Measurements from ENCODE around the gene PARD3.
"Not testable (repeated sequence)": the region's sequence is repeated elsewhere in the genome, so short reads cannot be mapped to it uniquely, and the experiment has no call there.

Gene PARD3

DNA sequence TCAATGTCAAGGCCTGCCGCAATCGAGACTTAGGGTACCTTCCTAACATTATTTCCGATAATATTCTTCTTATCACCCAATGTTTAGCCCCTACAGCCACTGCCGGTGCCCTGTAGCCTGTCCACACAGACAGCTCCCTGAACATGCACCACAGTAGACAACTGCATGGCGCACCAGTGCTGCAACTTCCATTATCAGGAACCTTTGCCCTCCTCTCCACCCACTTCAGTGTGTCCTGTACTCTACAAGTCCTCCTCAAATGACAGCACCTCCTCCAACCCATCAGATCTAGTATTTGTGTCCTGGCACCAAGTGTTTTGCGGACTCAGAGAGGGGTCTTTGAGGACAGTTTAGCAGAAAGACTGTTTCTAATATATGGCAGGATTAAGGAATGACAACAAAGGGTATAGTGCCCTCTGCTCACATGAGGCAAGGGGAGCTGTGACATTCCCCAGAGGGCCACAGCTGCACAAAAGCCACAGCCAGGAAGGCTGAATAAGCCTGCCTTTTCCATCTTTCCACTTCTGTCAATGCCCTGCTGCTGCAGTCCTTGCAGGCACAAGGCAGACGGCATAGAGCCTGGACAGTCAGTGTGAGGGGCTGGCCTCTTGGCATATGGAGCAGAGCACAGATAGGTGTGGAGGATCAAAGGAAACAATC is 335.4 kb downstream of the PARD3 start:
- FAIRE-seq, result no peak

DNA sequence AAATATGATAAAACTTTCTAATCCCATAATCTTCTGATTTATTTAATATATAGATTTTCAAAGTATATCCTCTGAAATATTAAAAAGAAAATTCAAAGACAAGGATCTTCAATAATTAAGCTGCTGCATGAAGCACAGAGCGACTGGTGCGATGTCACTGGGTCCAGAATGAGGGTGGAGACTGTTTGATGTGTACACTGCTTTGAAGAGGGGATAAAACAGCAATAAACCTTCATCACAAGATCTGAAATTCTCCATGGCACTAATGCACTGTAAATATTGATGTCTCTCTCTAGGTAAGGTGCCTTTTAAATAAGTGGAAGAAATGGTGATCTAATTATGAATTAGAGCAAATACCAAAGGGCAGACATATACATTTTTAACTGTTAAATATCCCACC is 337.8 kb downstream of the PARD3 start:
- FAIRE-seq, result no peak

DNA sequence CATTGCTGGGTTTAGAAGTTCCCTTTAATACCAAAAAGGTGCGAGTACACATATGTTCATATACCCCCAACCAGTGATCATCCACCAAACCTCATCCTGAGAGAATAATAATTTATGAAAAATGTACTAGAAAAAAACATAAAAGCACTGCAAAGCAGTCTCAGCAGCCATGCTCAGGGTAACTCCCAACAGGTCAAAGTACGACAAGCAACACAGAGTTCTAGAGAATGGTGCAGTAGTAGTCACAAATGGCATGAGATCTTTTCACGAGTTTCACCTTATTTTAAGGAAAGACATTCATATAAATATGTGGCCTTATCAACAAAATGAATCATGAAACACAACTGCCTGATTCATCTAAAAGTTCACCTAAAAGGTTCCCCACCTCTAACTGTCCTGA is 338.5 kb downstream of the PARD3 start:
- FAIRE-seq, result no peak

DNA sequence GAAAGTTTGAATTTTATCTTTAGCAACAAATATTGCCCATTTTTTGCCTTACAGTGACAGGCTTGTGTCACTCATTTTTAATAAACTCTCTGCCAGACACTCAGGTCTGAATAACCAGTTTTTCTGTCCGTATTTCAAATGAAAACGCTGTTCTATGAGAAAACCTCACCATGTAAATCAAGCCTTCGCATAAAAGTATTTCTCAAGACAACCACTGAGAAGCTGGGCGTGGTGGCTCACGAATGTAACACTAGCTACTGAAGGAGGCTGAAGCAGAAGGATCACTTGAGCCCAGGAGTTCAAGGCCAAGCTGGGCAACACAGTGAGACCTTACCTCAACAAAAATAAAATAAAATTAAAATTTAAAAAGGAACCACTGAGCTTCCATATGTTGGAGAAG is 339.3 kb downstream of the PARD3 start:
- FAIRE-seq, result no peak

DNA sequence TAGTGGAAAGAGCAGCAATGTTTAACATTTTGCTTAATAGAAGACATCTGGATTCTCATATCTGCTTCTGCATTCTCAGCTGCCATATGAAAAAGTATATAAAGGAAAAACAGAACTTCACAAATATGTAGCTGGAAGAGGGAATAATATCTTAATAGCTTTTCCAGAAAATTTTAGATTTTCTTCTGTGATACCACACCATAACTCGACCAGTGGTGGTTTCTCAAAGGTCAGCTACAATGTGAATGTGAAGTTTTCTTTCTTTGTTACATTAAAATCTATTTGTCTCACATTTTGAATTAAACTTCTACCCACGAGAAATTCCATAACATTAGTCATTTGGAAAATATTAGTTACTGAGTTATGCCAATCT is 339.8 kb downstream of the PARD3 start:
- no peak for FAIRE-seq

DNA sequence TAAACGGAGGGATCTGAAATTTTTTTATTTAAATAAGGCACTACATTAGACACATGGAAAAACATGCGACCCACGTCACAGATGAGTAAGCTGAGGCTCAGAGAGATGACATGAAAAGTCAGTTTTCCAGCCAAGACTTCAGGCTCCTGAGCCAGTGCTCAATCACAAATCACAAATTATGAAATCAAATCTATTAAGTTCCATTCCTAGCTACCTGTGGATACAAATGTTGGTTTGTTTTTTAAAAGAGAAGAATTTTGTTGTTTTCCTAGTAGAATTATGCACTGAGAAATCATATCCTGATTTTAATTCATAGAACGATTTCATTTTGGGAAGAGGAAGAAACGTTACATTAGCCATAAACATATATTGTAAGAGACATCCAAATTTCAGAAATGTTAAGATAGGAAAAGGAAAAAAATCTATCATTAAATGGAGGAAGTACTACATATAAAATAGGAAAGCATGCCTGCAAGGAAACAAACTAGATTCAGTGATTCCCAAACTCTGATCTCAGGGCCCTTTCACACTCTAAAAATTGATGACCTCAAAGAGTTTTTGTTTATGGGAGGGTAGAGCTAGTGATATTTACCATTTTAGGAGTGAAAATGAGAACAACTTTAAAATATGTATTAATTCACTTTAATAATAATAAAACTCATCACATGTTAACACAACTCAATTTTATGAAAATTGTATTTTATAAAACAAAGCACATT is 340.4 kb downstream of the PARD3 start:
- no peak for FAIRE-seq

DNA sequence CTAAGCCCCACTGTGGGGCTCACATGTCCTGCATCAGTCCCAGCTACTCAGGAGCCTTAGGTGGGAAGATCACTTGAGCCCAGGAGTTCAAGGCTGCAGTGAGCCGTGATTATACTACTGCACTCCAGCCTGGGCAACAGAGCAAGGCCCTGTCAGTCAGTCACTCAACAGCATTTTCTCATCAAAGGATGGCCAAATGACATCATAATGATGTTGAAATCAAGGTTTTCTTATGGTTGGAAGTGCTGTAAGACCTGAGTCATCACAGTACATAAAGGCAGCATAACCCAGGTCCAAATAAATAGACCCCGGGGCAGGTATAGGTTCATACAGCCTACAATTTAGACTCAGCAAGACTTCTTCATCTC is 341.1 kb downstream of the PARD3 start:
- FAIRE-seq, result no peak

DNA sequence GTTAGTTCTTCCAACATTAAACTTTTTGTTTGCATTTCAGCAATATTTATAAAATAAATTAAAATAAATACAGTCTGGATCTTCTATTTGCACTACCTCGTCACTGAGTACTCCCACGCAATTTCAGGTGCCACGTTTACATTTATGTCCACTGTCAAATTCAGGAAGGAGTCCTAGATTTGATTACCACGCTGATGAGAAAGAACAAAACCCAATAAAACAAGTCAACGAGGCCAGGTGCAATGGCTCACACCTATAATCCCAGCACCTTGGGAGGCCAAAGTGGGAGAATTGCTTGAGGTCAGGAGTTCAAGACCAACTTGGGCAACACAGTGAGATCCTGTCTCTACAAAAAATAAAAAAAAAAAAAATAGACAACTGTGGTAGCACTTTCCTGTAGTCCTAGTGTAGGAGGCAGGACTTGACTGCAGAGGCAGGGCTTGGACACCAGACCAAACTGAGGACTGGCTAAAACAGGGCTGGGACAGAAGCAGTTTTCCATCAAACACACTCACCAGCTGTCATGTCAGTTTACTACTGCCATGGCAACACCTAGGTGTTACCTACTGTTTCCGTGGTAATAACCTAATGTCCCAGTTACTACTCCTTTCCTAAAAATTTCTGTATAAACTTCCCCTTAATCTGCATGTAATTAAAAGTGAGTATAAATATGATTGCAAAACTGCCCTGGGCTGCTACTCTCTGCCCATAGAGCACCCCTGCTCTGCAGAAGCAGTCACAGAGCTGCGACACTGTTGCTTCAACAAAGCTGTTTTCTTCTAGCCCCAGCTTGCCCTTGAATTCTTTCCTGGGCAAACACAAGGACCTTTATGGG is 341.7 kb downstream of the PARD3 start:
- no peak for FAIRE-seq

DNA sequence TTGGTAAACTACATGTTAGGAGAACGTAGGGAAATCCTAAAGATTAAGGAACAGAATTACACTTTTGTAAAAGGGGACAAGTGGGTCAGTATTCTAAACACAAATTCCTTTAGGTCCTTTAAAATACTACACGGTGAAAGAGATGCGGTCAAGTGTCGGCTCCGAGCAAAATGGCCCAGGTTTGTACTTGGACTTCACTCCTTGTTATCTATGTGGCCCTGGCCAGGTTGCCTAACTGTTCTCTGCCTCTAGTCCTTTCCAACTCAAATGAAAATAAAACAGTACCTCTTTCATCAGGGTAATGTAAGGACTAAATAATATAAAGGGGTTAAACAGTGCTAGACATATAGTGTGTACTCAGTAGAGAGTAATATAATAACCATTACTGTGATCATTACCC is 344.8 kb downstream of the PARD3 start:
- no peak for FAIRE-seq

DNA sequence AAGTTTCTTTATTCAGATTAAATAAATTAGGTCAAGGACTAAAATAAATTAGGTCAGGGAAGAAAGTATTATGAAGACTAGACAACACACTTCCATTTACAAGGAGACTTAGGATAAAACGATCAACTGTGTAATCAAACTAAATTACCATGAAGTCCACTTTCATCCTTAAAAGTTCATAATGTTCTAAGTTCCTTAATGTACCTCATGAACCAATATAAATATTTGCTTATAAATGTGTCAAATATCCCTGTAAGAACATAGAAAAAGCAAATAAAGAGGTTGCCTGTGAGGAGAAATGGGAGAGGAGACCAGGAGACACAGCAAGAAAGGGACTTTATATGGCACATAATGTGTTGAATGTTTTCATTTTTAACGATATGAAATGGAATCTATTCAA is 345.6 kb downstream of the PARD3 start:
- FAIRE-seq, result no peak

DNA sequence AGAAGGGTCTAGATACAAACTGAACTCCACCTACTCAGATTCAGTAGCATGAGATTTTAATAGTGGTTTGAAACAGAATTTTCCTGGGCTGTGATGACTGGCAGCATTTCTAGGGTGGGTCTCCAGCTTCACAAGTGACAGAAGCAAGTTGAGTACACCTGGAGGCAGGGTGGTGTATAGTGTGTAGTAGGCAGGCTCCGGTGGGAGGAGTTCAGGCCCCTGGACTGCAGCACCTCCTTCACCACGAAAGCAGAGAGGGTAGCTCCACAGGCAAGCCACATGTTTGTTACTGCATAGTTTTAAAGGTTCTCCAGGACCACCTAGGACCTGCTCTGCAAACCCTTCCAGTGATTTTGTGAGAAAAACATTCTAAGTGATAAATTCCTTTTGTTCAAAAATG is 347.2 kb downstream of the PARD3 start:
- no peak for FAIRE-seq

DNA sequence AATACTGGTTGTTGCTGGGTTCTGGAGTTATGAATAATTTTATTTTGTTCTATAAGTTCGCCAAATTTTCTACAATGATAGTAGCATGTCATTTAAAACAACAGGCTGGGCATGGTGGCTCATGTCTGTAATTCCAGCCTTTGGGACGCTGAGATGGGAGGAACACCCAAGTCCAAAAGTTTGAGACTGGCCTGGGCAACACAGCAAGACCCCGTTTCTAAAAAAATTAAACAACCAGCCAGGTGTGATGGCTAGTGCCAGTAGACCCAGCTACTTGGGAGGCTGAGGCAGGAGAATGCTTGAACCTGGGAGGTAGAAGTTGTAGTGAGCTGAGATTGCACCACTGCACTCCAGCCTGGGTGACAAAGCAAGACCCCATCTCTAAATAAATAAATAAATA is 347.7 kb downstream of the PARD3 start:
- no peak for FAIRE-seq

DNA sequence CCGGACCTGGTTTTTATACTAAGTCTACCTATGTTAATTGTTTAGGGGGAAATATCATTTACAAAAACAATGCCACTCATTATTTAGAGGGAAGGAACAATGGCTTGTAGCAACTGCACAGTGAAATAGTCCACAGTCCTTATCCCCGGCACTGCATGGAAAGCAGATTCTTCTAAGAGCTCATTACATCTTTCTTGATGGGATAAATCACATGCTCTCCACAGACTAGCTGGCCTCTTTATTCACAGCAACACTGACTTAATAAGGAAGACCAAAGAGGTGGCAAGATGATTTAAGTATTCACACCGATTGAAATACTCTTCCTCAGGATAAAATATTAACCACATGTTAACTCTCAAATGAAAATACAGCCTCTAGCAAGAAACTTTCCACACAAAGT is 349.4 kb downstream of the PARD3 start:
- FAIRE-seq, result no peak

DNA sequence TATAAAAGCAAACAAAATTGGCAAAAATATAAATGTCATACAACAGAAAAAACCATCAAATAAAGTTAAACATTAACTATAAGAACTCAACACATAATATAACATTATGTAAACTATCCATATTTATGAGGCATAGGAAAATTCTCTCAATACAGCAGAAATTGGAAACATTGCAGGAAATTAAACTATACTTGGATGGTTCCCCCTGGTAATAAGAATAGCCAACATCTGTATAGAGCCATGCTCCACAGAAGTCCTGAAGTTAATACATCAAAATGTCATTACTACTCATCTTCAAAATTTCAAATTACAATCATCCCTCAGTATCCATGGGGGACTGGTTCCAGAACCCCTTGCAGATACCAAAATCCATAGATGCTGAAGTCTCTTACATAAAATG is 350.5 kb downstream of the PARD3 start:
- no peak for FAIRE-seq

DNA sequence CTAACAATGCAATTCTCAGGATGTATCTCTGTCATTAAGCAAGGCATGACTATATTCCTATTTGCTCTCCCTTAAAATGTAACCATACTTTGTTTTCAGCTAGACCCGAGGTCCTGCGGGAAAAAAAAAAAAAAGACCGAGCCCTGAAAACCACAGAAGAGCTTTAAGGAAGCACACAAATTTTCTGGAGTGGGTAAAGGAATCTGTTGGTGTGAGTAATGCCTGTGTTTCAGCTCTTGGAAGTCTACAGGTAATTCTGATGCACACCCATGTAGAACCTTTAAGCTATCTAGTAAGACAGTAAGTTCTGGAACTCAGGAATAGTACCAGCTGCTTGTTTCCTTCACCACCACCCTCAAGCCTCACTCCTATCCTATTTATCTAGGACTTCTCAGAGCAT is 351.1 kb downstream of the PARD3 start:
- no peak for FAIRE-seq

DNA sequence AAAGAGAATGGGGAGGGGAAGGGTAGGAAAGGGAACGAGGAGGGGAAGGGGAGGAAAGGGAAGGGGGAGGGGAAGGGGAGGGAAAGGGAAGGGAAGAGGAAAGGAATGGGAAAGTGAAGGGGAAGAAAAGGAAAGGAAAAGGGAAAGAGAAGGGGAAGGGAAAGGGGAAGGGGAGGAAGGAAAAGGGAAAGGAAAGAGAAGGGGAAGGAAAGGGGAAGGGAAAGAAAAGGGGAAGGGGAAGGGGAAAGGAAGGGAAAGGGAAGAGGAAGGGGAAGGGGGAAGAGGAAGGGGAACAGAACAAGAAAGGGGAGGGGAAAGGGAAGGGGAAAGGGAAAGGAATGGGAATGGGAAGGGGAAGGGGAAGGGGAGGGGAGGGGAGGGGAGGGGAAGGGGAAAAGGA is 352.1 kb downstream of the PARD3 start:
- FAIRE-seq, result no peak

DNA sequence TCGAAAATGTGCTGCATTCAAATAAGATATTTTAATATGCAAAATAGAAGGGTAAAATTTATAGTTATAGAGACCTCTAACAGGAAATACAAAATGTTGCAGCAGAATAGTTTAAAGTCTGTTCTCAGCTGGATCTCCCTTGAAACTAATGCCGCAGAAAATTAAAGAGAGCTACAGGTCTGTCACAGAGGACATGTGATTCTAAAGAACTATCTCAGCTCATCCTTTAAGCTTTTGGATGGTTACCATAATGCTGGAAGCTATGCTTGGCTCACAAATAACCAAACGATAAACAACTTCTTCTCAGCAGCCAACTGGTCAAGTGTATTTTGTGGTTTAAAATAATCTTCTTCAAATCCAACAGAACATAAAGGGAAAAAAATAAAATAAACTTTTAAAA is 353.0 kb downstream of the PARD3 start:
- no peak for FAIRE-seq

DNA sequence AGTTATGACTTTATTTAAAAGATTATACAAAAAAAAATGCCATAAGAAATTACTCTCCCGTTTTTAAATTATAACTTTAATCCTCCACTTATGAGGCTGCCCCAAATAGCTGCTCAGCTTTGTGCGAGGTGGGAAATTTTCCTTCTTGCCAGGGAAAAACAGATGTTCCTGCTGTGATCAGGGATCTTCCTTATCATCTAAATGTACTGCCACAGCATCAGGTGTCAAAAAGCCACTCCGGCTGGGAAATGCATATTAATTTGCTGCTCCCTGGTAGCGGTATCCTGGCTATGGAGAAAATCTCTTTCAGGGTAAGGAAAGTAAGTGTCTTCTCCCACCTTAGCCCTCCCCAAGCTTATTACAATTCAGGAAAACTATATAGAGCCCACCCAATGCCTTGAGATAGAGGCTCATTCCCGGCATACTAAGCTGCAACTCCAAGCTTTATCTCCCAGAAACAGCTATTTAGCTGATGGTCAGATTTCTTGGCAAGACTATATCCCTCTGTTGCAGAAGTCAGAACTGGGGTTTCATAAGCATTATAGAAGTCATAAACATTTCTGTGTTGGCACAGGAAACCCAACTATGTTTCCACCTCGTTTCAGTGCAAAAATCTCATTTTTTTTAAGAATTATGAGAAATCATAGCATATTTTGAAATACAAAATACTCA is 360.4 kb downstream of the PARD3 start:
- FAIRE-seq, result no peak

DNA sequence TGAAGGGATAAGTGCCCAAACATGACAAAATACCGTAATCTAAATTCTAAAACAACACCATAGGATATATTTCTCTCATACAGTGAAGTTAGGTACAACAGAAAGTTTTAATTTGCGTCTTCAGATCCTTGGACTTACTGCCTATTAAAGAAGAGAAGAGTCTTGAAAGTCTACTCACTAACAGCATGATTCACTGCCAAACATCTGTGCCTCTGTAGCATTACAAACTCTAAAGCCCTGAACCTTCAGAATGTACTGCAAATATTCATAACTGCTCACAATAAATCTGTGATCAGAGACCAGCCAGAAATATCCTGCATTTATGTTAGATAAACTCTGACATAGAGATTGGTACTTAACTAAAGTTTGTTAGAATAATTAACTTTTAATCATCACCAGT is 365.3 kb downstream of the PARD3 start:
- FAIRE-seq, result no peak

DNA sequence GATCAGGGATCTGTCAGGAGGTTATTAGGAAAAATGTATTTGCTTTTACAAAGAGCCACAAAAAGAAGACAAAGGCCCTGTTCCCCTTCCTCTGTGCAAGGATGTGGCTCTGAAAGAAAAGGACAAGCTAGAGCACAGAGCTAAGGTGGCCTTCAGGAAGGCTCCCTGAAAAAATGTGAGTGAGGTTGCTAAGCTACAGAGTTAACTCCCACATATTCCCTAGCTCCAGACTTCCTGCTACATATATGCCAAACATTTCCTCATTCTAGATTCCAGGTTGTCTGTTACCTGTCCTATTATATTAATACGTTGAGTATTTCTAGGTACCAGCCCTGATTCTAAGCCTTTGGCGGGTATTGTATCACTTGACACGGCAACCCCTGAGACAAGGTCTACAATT is 369.0 kb downstream of the PARD3 start:
- FAIRE-seq, result no peak

DNA sequence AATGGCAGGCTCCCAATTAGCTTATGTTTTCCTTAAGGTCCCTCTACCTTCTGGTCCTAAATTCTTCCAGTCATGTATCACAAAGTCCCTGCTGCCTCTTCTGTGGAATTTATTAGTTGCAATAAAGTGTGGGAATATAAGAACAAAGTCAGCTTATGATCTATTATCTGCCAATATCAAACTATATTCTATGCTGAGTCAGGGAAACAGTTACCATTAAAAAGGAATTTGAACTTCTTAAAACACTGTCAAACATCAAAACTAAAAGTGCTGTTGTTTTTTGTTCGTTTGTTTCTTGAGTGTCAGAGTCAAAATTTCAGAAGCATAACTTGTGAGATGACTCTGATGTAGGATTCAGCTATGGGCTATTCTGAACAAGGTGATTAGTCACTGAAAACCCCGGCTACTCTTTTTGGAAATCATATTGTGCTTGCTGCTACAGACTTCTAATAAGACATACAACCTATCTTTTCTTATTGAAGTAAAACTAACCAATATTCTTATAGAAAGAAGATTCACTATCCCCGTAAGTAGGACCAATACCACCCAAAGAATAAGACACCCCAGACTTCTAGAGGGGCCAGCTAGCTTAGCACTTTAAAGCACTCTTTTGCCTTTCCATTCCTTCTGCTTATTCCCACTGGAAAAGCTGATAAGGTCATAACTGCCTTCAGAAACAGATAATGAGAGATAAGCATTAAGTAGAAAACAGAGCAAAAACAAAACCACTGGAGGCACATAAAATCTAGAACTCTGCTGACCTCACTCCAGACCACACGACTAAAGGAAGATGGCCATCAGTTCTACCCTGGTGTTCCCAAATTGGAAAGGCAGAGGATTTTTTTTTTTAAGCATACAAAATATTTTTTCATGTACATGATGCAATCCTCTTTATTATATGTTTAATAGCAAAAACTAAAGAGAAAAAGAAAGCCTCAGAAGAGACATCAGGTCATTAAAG is 370.6 kb downstream of the PARD3 start:
- no peak for FAIRE-seq

DNA sequence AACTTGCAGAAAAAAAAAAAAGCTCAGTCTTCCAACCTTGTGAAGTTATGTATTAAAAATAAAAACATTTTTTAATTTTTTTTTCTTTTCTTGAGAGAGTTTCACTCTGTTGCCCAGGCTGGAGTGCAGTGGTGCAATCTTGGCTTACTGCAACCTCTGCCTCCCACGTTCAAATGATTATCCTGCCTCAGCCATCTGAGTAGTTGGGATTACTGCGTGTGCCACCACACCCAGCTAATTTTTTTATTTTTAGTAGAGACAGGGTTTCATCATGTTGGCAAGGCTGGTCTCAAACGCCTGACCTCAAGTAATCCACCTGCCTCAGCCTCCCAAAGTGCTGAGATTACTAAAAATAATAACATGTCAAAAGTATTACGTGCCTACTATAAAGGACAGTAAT is 375.7 kb downstream of the PARD3 start:
- not testable (repeated sequence) for FAIRE-seq

Measured in A204.1 (cell line).